ENCODE data around the gene ACKR3.

ACKR3 gene

DNA sequence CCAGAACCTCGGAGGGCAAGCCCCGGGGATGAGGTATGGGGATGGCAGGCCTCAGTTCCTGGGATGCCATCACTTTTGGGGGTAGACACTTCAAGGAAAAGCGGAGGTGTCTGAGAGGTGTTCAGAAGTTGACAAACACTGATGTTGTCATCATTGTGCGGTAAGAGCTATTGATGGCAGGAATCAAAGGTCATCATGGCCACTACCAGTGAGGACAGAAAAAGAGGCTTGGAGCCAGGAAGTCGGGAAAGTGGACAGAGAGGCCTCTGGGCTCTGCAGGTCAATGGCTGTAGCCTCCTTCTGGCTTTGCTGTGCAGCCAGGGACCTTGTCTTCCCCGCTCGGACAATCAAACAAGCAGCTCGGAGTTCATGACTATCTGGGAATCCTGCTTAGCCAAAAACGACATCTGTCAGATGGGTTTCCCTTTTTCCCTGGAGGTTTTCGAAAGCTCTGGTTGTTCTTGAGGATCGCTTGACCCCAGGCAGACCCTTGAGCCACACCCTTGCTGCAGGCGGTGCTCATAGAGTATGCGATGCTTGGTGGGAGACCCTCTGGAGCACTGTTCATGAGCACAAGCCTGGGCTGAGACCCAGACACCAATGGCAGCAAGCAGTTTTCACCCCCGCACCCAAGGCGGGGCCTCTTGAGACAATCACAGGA is 19.4 kb downstream of the ACKR3 start:
- DNase-seq = no peak

DNA sequence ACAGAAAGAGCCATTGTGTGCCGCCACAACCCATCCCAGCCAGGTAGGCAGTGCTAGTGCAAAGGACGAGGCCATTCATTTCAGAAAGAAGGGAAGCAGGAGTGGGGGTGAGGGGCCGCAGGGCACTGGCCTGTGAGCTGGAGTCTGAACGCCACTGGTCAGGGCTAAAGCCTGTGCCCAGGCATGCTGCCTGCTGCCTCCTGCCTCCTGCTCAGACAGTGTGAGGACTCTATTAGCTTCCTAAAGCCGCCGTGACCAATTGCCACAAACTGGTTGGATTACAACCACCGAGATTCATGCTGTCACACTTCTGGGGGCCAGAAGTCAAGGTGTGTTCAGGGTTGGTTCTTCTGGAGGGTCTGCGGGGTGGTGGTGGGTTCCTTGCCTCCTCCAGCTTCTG is 21.2 kb downstream of the ACKR3 start:
- DNase-seq = no peak

- no peak for DNase-seq
These were observed 23.2 kb downstream of the ACKR3 start for GRCh38 chr2:236592821-236593220.

- no peak for DNase-seq
These were observed 23.9 kb downstream of the ACKR3 start for GRCh38 chr2:236593531-236593930.

DNA sequence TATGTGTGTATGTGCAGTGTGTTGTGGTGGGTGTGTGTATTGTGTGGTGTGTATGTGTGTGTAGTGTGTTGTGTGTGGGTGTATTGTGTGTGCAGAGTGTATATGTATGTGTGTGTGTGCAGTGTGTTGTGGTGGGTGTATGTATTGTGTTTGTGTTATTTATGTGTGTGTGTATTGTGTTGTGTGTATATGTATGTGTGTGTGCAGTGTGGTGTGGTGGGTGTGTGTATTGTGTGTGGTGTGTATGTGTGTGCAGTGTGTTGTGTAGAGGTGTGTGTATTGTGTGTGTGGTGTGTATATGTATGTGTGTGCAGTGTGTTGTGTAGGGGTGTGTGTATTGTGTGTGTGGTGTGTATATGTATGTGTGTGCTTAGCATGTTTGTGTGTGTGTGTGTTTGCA is 24.3 kb downstream of the ACKR3 start:
- no peak for DNase-seq

DNA sequence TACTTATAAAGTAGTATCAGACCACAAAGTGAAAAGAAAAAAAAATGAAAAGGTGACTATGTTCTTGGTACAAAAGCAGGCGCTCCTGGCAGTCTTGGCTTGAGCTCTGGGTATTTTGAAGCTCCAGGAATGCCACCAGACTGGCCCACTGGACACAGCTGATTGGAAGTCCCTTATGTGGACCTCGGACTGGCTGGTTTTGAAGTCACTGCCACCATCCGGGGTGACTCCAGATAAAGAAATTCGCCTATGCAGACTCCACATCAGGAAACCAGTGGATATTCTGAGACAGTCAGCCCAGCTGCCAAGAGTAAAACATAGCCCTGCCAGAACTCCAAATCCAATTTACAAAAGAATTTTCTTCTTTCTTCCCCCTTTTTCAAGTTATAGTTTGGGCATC is 28.0 kb downstream of the ACKR3 start:
- DNase-seq = no peak

DNA sequence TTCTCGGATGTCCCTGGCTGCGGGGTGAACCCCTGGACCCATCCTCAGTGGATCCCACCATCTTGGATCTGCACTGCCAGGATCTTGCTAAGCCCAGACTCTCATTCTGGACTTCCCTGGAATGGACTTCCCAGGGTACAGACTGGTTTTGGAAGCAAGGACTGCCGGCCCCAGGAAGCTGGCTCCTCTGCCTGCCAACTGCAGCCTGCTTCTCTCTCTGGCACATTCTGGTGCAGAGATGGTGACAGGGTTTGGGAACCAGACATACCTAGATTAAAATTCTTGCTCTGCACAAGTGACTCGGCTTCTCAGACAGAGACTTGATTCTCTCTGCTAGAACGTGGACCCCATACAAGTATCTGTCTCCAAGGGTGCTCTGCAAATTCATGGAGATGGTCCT is 29.4 kb downstream of the ACKR3 start:
- DNase-seq = no peak

DNA sequence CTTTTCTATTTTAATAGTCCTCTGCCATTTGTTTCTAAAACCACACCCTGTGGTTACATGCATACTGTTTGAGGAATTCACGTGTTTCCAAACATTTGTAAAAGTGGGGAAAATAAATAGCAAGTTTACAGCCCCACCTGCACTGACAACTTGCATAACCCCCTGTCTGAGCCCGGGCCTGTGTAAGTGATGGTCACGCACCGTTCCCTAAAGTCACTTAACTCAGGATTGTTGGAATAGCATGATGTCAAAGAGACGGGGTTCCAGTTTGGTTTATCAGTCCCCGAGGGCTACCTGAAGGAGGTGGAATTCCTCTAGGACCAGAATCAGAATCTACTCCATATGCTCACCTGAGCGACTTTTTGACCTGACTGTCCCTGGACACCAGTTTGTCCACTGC is 30.5 kb downstream of the ACKR3 start:
- DNase-seq = no peak

DNA sequence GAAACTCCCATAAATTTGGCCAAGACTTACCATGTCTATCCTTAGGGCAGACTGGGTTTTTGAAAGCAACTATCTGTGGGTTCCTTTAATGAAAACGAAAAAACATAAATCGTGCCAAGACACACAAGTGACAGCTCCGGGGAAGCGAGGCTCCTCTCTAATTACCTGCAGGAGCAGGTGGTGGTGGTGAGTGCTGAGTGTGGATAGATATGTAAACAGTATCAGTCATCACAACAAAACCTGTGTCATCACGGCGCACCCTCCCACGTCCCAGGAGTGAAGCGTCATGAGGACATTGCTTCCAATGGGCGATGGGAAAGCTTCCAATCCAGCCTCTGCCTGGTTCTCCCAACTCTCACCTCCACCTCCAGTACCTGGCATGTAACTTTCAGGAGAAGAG is 31.3 kb downstream of the ACKR3 start:
- no peak for DNase-seq

GRCh38 chr2:236601316-236602202 is 31.9 kb downstream of the ACKR3 start:
- no peak for DNase-seq

- no peak for DNase-seq
These were observed 33.1 kb downstream of the ACKR3 start for GRCh38 chr2:236602678-236603077.

- DNase-seq = no peak
These were observed 33.9 kb downstream of the ACKR3 start for GRCh38 chr2:236603361-236604015.

GRCh38 chr2:236604575-236605344 is 35.1 kb downstream of the ACKR3 start:
- no peak for DNase-seq

DNA sequence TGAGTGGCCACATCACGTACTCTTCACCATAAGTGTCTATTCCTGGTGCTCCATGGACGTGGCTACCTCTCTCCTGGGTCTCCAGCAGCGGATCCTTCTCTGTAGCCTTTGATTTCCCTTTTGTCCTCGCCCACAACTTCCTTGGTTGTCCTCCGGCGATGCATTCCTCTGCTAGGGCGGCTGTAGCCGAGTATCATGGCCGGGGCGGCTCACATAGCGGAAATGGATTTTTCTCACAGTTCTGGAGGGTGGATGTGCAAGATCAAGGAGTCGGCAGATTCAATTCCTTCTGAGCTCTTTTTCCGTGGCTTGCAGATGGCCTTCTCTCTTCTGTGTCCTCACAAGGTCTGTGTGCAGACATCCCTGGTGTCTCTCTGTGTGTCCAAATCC is 35.7 kb downstream of the ACKR3 start:
- DNase-seq = no peak

GRCh38 chr2:236606023-236606422 is 36.4 kb downstream of the ACKR3 start:
- DNase-seq = no peak

DNA sequence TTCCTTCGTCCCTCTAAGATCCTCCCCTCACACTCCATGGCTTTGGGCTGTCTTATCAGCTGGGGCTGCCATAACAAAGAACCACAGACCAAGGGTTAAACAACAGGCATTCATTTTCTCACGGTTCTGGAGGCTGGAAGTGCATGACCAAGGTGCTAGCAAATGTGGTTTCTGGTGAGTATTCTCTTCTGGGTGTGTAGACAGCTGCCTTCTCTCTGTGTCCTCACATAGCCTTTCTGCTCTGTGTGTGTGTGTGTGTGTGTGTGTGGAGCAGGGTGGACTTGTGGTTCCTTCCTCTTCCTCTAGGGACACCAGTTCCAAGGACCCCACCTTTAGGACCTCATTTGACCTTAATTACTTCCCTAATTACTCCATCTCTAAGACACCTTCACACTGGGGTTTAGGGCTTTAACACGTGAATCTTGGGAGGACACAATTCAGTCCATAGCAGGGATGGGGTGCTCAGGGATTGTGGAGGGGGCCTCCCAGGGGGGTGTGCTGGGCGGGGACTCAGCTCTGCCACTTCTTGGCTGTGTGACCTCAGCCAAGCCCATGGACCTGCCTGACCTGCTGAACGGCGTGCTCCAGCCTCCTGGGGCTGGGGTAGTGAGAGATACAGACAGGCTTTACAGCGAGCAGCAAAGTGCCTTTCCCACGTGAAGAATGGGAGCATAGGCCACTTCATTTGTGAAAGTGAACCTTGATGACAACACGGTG is 38.0 kb downstream of the ACKR3 start:
- DNase-seq = no peak

DNA sequence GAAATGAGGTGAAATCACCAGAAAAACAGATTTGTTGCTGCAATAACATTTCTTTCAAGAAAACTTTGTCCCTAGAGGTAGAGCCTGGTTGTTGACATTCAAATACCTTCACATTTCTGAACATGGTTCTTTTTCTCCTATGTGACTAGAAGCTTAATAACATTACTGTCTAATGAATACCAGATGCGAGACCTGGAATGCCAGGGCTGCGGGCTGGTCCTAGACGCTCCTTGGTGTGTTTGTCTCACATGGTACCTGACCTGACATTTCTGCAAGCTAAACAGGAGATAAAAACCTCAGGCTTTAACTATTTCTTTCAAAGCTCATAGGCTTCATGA is 38.5 kb downstream of the ACKR3 start:
- no peak for DNase-seq

GRCh38 chr2:236608710-236609109 is 39.1 kb downstream of the ACKR3 start:
- no peak for DNase-seq

GRCh38 chr2:236610991-236611821 is 41.6 kb downstream of the ACKR3 start:
- no peak for DNase-seq

DNA sequence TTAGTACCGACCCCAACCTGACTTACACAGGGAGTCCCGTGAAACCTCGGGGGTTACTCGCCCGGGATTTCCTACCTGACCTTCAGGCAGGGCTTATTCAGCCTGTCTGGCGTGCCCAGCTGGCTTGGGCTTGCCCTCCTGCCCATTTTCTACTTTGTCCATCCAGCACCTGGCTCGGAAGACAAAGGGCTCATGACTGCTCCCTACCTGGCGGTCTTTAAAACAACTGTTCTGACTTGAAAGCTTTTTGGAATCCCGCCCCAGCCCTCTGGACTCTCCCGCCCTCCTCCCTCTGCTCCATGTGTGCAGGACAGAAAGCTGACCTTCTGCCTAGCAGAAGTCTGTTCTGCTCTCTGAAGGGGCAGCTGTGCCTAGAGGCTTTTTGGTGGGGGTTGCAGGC is 43.1 kb downstream of the ACKR3 start:
- no peak for DNase-seq

- no peak for DNase-seq
These were observed 44.0 kb downstream of the ACKR3 start for GRCh38 chr2:236613612-236614011.

DNA sequence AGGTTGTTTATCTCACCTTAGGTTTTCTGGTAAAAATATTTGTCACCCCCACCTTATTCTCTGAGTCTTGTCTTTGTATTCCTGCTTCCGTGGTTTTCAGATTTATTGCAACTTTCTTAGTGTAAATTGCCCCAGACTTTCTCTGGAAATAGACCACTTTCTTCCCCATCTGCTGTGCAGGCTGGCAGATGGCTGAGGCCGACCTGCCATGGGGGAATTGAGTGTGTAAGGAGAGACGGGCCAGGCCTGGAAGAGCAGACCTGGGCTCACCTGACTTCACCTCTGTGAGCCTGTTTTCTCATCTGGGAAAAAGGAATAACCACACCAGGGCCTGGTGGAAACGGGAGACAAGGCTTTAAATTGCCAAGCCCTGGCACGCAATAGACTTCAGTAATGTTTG is 44.9 kb downstream of the ACKR3 start:
- no peak for DNase-seq
